A673 (cell line): ENCODE data around the gene ERBIN.

ENCODE experiments used
- EZH2 ChIP-seq: fragments of 200-600 bp; sonication (generic); IDR thresholded peaks from 2 replicates; pipeline ENCODE4 v1.6.1; 2017; ENCODE audit warnings: borderline replicate concordance, low read depth, mild to moderate bottlenecking, mixed read lengths, antibody characterized with exemption, low read length; ENCODE audit not compliant: poor library complexity, severe bottlenecking
- TF ChIP-seq, protein P1 (sequence below): fragments of 300-800, 200-600 bp; sonication (generic); conservative IDR thresholded peaks from 2 replicates; pipeline ENCODE4 v1.5.1; 2017; ENCODE audit warnings: low read depth, mild to moderate bottlenecking, antibody characterized with exemption, low read length, moderate library complexity, mixed read lengths

DNA sequence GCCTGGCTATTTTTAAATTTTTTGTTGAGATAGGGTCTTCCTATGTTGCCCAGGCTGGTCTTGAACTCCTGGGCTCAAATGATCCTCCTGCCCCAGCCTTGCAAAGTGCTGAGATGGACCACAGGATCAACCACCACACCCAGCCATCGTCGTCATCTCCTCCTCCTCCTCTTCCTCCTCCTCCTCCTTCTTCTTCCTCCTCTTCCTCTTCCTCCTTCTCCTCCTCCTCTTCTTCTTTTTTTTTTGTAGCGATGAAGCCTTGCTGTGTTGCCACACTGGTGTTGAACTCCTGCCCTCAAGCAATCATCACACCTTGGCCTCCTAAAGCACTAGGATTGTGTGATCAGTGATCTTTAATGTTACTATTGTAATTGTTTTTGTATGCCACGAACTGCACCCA, 49.4 kb upstream of the ERBIN start:
- TF ChIP-seq, protein P1, sequence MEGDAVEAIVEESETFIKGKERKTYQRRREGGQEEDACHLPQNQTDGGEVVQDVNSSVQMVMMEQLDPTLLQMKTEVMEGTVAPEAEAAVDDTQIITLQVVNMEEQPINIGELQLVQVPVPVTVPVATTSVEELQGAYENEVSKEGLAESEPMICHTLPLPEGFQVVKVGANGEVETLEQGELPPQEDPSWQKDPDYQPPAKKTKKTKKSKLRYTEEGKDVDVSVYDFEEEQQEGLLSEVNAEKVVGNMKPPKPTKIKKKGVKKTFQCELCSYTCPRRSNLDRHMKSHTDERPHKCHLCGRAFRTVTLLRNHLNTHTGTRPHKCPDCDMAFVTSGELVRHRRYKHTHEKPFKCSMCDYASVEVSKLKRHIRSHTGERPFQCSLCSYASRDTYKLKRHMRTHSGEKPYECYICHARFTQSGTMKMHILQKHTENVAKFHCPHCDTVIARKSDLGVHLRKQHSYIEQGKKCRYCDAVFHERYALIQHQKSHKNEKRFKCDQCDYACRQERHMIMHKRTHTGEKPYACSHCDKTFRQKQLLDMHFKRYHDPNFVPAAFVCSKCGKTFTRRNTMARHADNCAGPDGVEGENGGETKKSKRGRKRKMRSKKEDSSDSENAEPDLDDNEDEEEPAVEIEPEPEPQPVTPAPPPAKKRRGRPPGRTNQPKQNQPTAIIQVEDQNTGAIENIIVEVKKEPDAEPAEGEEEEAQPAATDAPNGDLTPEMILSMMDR, result no peak
- no peak for TF ChIP-seq EZH2
